Measurements from ENCODE around the gene PAGR1.
"Not testable (repeated sequence)": the region's sequence is repeated elsewhere in the genome, so short reads cannot be mapped to it uniquely, and the experiment has no call there.

PAGR1 gene

GRCh38 chr16:29815793-29816693, at the start of gene PAGR1:
Gene PAGR1, plus strand, starts transcription at chr16:29816152. Its CDS starts 374 bp downstream, at chr16:29816526.
- H3K27ac ChIP-seq (ENCODE audit: low read depth, low read length) = peak within 1 kb of the TSS; percentile 83
- H3K9ac ChIP-seq (ENCODE audit: low read length in 5 of 5) = peak within 1 kb of the TSS; percentile 26 to 89 (median 77)
- H3K27me3 ChIP-seq (ENCODE audit: control insufficient read depth in 5 of 5, insufficient read depth in 4 of 5, low read length in 5 of 5) = no peaks in the 10 kb centered on the region
- H3K4me3 ChIP-seq (ENCODE audit: low read depth in 1 of 5, low read length in 5 of 5) = peak within 1 kb of the TSS; percentile 68 to 91 (median 81)
- peaks cover 0 to 14% (median 8%) of the 10 kb centered on the region in 5 donors for H3K36me3 ChIP-seq (ENCODE audit: control insufficient read depth in 5 of 5, insufficient read depth in 5 of 5, low read length in 5 of 5)
- H3K4me1 ChIP-seq (ENCODE audit: control insufficient read depth in 5 of 5, insufficient read depth in 5 of 5, low read length in 5 of 5) = peaks cover 6 to 61% (median 54%) of the 10 kb centered on the region in 5 donors
- no peaks in the 10 kb centered on the region for H3K9me3 ChIP-seq (ENCODE audit: control insufficient read depth in 5 of 5, low read length in 5 of 5)

DNA sequence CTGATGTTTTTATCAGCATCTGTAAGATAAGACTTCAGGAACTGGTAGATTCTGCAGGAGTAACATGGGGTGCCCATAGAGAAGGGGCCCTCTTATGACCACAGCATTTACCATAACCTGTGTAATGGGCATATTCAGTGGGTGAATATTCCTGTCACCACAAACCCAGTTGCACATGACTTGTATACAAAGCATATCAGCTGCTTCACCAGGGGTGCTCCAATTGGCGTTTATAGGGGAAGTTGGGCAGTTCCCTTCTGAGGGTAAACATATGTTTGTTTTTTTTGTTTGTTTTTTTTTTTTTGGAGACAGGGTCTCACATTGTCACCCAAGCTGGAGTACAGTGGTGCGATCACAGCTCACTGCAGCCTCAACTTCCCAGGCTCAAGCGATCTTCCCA, 49.4 kb upstream of the PAGR1 start:
- no peak overlapping the region for H3K27ac ChIP-seq (ENCODE audit: low read depth, low read length)

DNA sequence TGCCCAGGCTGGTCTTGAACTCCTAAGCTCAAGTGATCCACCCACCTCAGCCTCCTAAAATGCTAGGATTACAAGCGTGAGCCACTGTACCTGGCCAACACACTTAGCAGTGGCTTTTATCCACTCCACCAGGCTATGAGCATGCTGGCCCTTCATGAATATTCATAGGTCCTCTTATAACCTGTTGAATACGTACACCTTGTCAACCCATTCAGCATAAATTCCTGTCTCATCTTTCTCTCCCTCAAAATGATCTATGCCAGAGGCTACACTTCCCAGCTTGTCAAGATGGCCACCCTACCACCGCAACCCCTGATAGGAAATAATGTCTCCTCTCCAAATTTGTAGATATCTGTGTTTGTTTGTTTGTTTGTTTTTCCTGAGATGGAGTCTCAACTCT, 48.9 kb upstream of the PAGR1 start:
- Histone ChIP-seq H3K9ac (ENCODE audit: low read length in 5 of 5) (no peak overlapping the region), H3K27me3 (ENCODE audit: control insufficient read depth in 5 of 5, insufficient read depth in 4 of 5, low read length in 5 of 5) (no peaks in the 10 kb centered on the region), H3K4me3 (ENCODE audit: low read depth in 1 of 5, low read length in 5 of 5) (no peak overlapping the region), H3K36me3 (ENCODE audit: control insufficient read depth in 5 of 5, insufficient read depth in 5 of 5, low read length in 5 of 5) (no peaks in the 10 kb centered on the region), H3K27ac (ENCODE audit: low read depth, low read length) (no peak overlapping the region), H3K4me1 (ENCODE audit: control insufficient read depth in 5 of 5, insufficient read depth in 5 of 5, low read length in 5 of 5) (no peaks in the 10 kb centered on the region), H3K9me3 (ENCODE audit: control insufficient read depth in 5 of 5, low read length in 5 of 5) (no peaks in the 10 kb centered on the region)

More for the DNA sequence above, 49.4 kb upstream of the PAGR1 start:
- no peak overlapping the region for H3K4me3 ChIP-seq (ENCODE audit: low read depth in 1 of 5, low read length in 5 of 5)
- H3K9me3 ChIP-seq (ENCODE audit: control insufficient read depth in 5 of 5, low read length in 5 of 5) = no peaks in the 10 kb centered on the region
- H3K27me3 ChIP-seq (ENCODE audit: control insufficient read depth in 5 of 5, insufficient read depth in 4 of 5, low read length in 5 of 5) = no peaks in the 10 kb centered on the region
- no peaks in the 10 kb centered on the region for H3K36me3 ChIP-seq (ENCODE audit: control insufficient read depth in 5 of 5, insufficient read depth in 5 of 5, low read length in 5 of 5)
- H3K9ac ChIP-seq (ENCODE audit: low read length in 5 of 5) = no peak overlapping the region
- peaks cover 0 to 4% (median under 1%) of the 10 kb centered on the region in 5 donors for H3K4me1 ChIP-seq (ENCODE audit: control insufficient read depth in 5 of 5, insufficient read depth in 5 of 5, low read length in 5 of 5)

- H3K27ac ChIP-seq (ENCODE audit: low read depth, low read length) = no peak overlapping the region
- no peak overlapping the region for H3K4me3 ChIP-seq (ENCODE audit: low read depth in 1 of 5, low read length in 5 of 5)
- H3K4me1 ChIP-seq (ENCODE audit: control insufficient read depth in 5 of 5, insufficient read depth in 5 of 5, low read length in 5 of 5) = no peaks in the 10 kb centered on the region
Observed at GRCh38 chr16:29769507-29769906, 46.4 kb upstream of the PAGR1 start.

GRCh38 chr16:29770250-29770929, 45.6 kb upstream of the PAGR1 start:
- H3K9ac ChIP-seq (ENCODE audit: low read length in 5 of 5) = no peak overlapping the region
- no peak overlapping the region for H3K27ac ChIP-seq (ENCODE audit: low read depth, low read length)
- no peaks in the 10 kb centered on the region for H3K36me3 ChIP-seq (ENCODE audit: control insufficient read depth in 5 of 5, insufficient read depth in 5 of 5, low read length in 5 of 5)
- H3K4me1 ChIP-seq (ENCODE audit: control insufficient read depth in 5 of 5, insufficient read depth in 5 of 5, low read length in 5 of 5) = no peaks in the 10 kb centered on the region
- H3K9me3 ChIP-seq (ENCODE audit: control insufficient read depth in 5 of 5, low read length in 5 of 5) = no peaks in the 10 kb centered on the region
- H3K27me3 ChIP-seq (ENCODE audit: control insufficient read depth in 5 of 5, insufficient read depth in 4 of 5, low read length in 5 of 5) = no peaks in the 10 kb centered on the region
- H3K4me3 ChIP-seq (ENCODE audit: low read depth in 1 of 5, low read length in 5 of 5) = no peak overlapping the region

More at GRCh38 chr16:29769507-29769906, 46.4 kb upstream of the PAGR1 start:
- Histone ChIP-seq H3K36me3 (ENCODE audit: control insufficient read depth in 5 of 5, insufficient read depth in 5 of 5, low read length in 5 of 5) (no peaks in the 10 kb centered on the region), H3K27me3 (ENCODE audit: control insufficient read depth in 5 of 5, insufficient read depth in 4 of 5, low read length in 5 of 5) (no peaks in the 10 kb centered on the region), H3K9ac (ENCODE audit: low read length in 5 of 5) (no peak overlapping the region), H3K9me3 (ENCODE audit: control insufficient read depth in 5 of 5, low read length in 5 of 5) (no peaks in the 10 kb centered on the region)

DNA sequence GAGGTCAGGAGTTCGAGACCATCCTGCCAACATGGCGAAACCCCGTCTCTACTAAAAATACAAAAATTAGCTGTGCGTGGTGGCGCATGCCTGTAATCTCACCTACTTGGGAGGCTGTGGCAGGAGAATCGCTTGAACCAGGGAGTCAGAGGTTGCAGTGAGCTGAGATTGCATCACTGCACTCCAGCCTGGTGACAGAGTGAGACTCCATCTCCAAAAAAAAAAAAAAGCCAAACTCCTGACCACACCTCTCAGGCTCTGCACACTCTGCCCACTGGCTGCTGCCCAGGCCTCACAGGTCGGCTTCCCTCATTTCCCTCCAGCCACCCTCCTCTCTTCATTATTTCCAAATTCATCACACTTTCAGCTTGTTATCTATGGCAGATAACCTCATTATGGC, 43.6 kb upstream of the PAGR1 start:
- not testable (repeated sequence) for H3K9ac ChIP-seq (ENCODE audit: low read length in 5 of 5); H3K9me3 ChIP-seq (ENCODE audit: control insufficient read depth in 5 of 5, low read length in 5 of 5); H3K27ac ChIP-seq (ENCODE audit: low read depth, low read length); H3K27me3 ChIP-seq (ENCODE audit: control insufficient read depth in 5 of 5, insufficient read depth in 4 of 5, low read length in 5 of 5); H3K4me1 ChIP-seq (ENCODE audit: control insufficient read depth in 5 of 5, insufficient read depth in 5 of 5, low read length in 5 of 5); H3K36me3 ChIP-seq (ENCODE audit: control insufficient read depth in 5 of 5, insufficient read depth in 5 of 5, low read length in 5 of 5); H3K4me3 ChIP-seq (ENCODE audit: low read depth in 1 of 5, low read length in 5 of 5)

DNA sequence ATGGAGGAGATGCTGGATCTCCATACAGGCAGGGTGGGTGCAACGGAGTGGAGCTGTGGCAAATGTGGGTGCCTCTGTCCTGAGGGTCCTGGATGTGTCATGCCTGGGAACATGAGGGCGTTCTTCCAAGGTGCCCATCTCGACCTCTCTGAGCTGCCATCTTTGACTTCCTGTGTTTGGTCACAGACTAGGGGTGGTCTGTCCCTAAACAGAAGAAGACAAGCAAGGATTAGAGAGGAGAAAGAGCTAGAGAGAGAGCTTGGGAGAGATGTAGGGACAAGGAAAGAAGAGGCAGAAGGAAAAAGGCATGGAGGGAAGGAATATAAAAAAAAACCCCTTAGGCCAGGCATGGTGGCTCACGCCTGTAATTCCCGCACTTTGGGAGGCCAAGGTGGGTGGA, 41.2 kb upstream of the PAGR1 start:
- Histone ChIP-seq H3K27me3 (ENCODE audit: control insufficient read depth in 5 of 5, insufficient read depth in 4 of 5, low read length in 5 of 5) (peaks cover 0 to 3% (median 0%) of the 10 kb centered on the region in 5 donors), H3K36me3 (ENCODE audit: control insufficient read depth in 5 of 5, insufficient read depth in 5 of 5, low read length in 5 of 5) (no peaks in the 10 kb centered on the region), H3K27ac (ENCODE audit: low read depth, low read length) (no peak overlapping the region), H3K9me3 (ENCODE audit: control insufficient read depth in 5 of 5, low read length in 5 of 5) (no peaks in the 10 kb centered on the region), H3K9ac (ENCODE audit: low read length in 5 of 5) (no peak overlapping the region), H3K4me1 (ENCODE audit: control insufficient read depth in 5 of 5, insufficient read depth in 5 of 5, low read length in 5 of 5) (no peaks in the 10 kb centered on the region), H3K4me3 (ENCODE audit: low read depth in 1 of 5, low read length in 5 of 5) (no peak overlapping the region)

DNA sequence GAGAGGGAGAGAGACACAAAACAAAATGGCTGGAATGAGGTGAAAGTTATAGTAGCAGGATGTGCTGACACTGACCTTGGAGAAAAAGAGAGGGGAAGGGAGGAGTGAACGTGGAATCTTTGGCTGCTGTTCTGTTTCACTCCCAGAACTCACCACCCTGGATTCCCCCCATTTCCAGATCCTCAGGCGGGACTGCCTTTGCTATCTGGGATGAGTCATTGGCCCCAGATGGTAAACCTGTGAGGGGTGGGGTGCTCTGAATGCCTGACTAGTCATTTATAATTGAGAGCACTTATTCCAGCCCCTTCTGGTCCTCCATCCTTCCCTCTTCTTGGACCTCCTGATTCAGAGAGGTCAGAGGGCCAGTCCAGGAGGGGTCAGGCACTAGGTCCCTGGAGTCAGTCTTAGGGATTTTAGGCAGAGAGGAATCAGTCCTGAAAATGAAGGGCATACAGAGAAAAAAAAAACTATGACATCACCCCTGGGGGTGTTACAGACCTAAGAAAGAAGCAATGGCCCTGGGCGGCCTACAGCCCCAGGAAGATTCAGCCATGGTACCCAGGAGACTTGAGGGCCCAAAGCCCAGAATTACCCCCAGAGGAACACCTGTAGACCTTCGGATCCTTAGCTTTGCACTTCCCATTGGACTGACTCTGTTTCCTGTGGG, 40.1 kb upstream of the PAGR1 start:
- Histone ChIP-seq H3K4me1 (ENCODE audit: control insufficient read depth in 5 of 5, insufficient read depth in 5 of 5, low read length in 5 of 5) (no peaks in the 10 kb centered on the region), H3K36me3 (ENCODE audit: control insufficient read depth in 5 of 5, insufficient read depth in 5 of 5, low read length in 5 of 5) (no peaks in the 10 kb centered on the region), H3K9me3 (ENCODE audit: control insufficient read depth in 5 of 5, low read length in 5 of 5) (no peaks in the 10 kb centered on the region), H3K4me3 (ENCODE audit: low read depth in 1 of 5, low read length in 5 of 5) (no peak overlapping the region), H3K27ac (ENCODE audit: low read depth, low read length) (no peak overlapping the region), H3K9ac (ENCODE audit: low read length in 5 of 5) (no peak overlapping the region), H3K27me3 (ENCODE audit: control insufficient read depth in 5 of 5, insufficient read depth in 4 of 5, low read length in 5 of 5) (peaks cover 0 to 4% (median 0%) of the 10 kb centered on the region in 5 donors)

GRCh38 chr16:29777576-29778350, 38.2 kb upstream of the PAGR1 start, which contains the start of gene ZG16:
Gene ZG16, plus strand, starts transcription at chr16:29778256. Its CDS starts 1,011 bp downstream, at chr16:29779267.
- Histone ChIP-seq H3K4me1 (ENCODE audit: control insufficient read depth in 5 of 5, insufficient read depth in 5 of 5, low read length in 5 of 5) (no peaks in the 10 kb centered on the region), H3K9me3 (ENCODE audit: control insufficient read depth in 5 of 5, low read length in 5 of 5) (no peaks in the 10 kb centered on the region), H3K27ac (ENCODE audit: low read depth, low read length) (no peak within 1 kb of the TSS), H3K27me3 (ENCODE audit: control insufficient read depth in 5 of 5, insufficient read depth in 4 of 5, low read length in 5 of 5) (peaks cover 0 to 4% (median 0%) of the 10 kb centered on the region in 5 donors), H3K9ac (ENCODE audit: low read length in 5 of 5) (no peak within 1 kb of the TSS), H3K4me3 (ENCODE audit: low read depth in 1 of 5, low read length in 5 of 5) (no peak within 1 kb of the TSS), H3K36me3 (ENCODE audit: control insufficient read depth in 5 of 5, insufficient read depth in 5 of 5, low read length in 5 of 5) (no peaks in the 10 kb centered on the region)

Data from subcutaneous abdominal adipose tissue (tissue), 5 donors.